Ishikawa (cell line): ENCODE measurements around the gene CSPG4.

ENCODE experiments used
- EGR1 ChIP-seq: IDR thresholded peaks from 2 replicates; pipeline ENCODE4 v1.6.1; 2012
- EP300 ChIP-seq: IDR thresholded peaks from 2 replicates; pipeline ENCODE4 v1.6.1; 2012; ENCODE audit warnings: borderline replicate concordance
- TCF12 ChIP-seq: IDR thresholded peaks from 2 replicates; pipeline ENCODE4 v1.6.1; 2012; ENCODE audit warnings: low read depth
- YY1 ChIP-seq: IDR thresholded peaks from 2 replicates; pipeline ENCODE4 v1.6.1; 2012; ENCODE audit warnings: low read depth
- ZBTB7A ChIP-seq: IDR thresholded peaks from 2 replicates; pipeline ENCODE4 v1.6.1; 2012; ENCODE audit warnings: low read depth
- TF ChIP-seq, protein P1 (sequence below): IDR thresholded peaks from 2 replicates; pipeline ENCODE4 v1.6.1; 2012; ENCODE audit warnings: low read depth, mild to moderate bottlenecking

DNA sequence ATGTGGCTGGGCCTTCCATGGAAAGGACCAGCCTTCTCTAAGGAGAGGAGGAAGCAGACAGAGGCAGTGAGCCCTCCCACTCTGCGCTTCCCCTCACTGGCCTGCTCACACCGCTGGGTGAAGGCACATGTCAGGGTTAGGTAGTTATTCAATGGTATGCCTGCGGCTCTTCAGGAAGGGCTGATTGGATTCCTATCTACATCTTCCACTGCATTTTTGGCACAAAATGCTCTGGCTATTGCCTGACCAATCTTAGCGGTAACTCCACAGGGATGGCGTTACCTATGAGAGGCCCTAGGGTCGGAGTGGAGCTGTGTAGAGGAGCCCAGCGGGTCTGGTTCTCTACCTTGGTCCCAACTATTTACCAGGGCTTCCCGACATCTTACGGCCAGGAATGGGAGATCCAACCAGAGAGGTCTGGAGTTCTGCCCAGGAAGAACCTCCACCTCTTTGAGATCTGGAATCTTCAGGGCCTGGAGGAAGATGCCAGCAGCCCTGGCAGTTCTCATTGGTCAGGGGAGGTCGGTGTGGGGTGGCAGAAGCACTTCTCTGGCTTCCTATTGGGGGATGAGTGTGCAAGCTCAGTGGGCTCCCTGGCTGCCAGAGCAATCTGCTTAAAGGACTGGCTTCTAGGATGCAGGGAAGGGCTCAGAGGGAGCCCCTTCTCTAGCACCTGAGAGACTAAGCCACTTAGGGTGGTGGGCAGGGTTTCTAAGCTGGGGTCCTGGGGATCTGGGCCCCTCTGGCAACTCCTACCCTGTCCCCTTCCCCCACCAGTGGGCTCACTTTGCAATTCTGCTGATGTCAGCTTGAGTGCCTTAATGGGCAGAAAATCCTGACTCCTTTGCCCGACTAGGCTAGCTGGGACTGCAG is 40.7 kb downstream of the CSPG4 start:
- no peak for TF ChIP-seq EGR1
- TF ChIP-seq YY1: no peak
- TF ChIP-seq, protein P1, sequence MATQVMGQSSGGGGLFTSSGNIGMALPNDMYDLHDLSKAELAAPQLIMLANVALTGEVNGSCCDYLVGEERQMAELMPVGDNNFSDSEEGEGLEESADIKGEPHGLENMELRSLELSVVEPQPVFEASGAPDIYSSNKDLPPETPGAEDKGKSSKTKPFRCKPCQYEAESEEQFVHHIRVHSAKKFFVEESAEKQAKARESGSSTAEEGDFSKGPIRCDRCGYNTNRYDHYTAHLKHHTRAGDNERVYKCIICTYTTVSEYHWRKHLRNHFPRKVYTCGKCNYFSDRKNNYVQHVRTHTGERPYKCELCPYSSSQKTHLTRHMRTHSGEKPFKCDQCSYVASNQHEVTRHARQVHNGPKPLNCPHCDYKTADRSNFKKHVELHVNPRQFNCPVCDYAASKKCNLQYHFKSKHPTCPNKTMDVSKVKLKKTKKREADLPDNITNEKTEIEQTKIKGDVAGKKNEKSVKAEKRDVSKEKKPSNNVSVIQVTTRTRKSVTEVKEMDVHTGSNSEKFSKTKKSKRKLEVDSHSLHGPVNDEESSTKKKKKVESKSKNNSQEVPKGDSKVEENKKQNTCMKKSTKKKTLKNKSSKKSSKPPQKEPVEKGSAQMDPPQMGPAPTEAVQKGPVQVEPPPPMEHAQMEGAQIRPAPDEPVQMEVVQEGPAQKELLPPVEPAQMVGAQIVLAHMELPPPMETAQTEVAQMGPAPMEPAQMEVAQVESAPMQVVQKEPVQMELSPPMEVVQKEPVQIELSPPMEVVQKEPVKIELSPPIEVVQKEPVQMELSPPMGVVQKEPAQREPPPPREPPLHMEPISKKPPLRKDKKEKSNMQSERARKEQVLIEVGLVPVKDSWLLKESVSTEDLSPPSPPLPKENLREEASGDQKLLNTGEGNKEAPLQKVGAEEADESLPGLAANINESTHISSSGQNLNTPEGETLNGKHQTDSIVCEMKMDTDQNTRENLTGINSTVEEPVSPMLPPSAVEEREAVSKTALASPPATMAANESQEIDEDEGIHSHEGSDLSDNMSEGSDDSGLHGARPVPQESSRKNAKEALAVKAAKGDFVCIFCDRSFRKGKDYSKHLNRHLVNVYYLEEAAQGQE: no peak
- TF ChIP-seq TCF12: no peak
- TF ChIP-seq EP300: no peak
- no peak for TF ChIP-seq ZBTB7A
